HG03196 (cell line): ENCODE measurements around the gene FADS6.

ENCODE experiments used
- ATAC-seq: cut with Tn5 transposase; IDR thresholded peaks from one replicate; pipeline ENCODE4 v1.9.1; 2021; ENCODE audit not compliant: unreplicated experiment

Gene FADS6, protein sequence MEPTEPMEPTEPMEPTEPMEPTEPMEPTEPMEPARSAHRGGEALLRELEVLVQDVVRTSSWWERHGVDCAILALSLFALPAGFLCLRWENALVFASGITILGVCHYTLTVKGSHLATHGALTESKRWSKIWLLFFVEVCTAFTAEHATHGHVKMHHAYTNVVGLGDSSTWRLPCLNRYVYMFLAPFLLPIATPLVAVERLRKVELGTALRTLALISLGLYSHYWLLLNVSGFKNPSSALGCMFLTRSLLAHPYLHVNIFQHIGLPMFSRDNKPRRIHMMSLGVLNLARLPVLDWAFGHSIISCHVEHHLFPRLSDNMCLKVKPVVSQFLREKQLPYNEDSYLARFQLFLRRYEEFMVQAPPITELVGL

GRCh38 chr17:74892974-74893911 lies at the start of gene FADS6:
FADS6 (minus strand) TSS chr17:74893633; CDS start chr17:74893595, 38 bp downstream.
- ATAC-seq = no peak

DNA sequence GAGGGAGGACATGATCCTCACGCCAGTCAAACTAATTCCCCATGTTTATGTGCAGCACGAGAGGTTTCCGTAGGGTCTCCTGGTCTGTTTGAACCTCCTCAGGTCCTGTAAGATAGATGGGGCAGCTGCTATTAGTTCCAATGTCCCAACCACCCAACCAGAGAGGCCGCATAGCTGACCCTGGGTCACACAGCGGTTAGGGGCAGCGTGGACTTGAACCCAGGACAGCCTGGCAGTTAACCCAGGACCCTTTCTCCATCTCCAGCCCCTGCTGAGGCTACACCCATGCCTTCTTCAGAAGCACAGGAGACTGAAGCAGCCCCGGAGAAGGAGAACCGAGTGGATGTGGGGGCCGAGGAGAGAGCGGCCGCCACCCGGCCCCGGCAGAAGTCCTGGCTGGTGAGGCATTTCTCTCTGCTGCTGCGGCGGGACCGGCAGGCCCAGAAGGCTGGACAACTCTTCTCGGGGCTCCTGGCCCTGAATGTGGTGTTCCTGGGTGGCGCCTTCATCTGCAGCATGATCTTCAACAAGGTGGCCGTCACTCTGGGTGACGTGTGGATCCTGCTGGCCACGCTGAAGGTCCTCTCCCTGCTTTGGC lies 47.8 kb upstream of the FADS6 start:
- no peak for ATAC-seq

- no peak for ATAC-seq
These were observed 46.1 kb upstream of the FADS6 start for GRCh38 chr17:74939534-74939933.

DNA sequence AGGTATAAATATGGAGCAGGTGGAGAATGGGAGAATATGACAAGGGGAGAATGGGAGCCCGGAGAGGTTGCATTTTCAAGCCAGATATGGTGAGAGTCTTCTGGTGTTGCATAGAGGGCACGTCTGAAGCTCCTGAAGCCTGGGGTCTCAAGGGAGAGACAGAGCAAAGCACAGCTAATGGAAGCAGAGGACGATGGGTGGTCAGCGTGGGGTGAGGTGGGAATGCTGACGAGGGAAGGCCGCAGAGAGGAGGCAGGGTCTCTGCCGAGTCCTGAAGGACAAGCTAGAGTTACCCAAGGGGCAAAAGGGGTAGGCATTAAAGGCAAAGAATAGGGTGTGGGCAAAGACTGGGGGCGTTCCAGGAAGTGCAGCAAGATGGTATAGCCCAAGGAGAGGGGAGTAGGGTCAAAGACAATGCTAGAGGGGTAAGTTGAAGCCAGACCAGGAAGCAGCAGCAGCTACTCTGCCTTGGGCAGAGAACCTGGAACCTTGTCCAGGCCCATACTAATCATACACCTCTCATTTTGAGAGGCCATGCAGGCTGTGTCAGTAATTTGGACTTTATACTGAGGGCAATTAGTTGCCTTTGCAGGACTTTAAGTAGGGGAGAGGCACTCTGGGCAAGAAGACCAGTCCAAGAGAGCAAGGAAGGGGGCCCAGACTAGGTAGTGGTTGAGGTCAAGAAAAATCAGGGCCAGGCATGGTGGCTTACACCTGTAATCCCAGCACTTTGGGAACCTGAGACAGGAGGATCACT lies 44.9 kb upstream of the FADS6 start:
- no peak for ATAC-seq

- no peak for ATAC-seq
These were observed 43.9 kb upstream of the FADS6 start for GRCh38 chr17:74937064-74938051.

DNA sequence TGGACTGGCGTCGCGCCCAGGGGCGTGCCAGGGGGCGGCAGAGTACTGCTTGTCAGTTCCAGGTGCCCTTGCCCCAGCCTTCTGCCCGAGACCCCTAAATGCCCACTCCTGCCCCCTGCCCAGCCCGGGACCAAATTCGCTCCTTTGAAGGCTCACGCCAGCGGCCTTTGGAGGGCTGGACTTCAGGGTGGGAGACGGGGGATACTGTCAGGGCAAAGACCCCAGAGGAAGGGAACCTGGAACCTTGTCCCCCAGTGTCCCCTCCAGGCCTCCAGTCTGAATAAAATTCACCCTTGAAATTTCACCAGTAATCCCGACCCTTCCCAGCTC lies 43.0 kb upstream of the FADS6 start:
- ATAC-seq = no peak

DNA sequence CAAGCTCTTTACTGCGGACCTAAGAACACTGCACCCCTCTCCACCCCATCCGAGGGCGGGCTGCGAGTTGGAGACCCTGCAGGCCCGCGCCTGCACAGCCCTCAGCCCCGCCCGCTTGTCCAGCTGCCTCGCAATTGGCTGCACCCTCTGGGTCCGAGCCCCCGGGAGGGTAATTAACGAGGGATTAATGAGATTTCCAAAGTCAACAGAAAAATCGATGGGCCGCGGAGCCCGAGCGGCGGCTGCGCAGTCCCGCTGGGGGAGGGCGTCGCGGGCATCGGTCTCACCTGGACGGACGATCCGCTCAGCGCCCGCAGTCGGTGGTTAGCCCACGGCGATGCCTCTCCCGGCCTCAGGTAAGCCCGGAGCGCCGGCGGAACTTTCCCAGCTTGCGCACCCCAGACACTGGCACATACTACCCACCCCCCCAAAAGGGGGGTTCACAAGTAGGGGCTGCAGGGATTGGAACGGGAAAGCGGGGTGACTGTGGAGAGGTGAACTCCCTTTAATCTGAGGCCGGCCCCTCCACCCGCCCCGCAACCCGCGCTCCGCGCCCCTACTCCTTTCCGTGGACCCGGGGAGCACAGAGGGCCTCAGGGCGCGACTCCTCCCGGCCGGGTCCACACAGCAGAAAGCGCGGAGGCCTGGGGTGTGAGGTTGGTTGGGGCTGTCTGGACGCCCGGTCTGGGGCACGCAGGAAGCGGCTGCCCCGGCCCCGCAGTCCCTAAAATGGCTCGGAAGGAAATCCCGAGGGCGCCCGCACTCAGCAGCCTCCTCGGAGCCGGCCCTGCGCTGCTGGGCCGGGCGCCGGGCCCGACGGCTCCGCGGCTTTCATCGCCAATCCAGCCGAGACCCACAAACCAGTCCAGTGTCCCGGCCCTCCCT lies 42.4 kb upstream of the FADS6 start, which contains the start of gene OTOP3:
Gene OTOP3, plus strand, starts transcription at position 314 of the 885 bp plus-strand sequence. Its CDS starts 24 bp downstream, at position 338.
- ATAC-seq = no peak

DNA sequence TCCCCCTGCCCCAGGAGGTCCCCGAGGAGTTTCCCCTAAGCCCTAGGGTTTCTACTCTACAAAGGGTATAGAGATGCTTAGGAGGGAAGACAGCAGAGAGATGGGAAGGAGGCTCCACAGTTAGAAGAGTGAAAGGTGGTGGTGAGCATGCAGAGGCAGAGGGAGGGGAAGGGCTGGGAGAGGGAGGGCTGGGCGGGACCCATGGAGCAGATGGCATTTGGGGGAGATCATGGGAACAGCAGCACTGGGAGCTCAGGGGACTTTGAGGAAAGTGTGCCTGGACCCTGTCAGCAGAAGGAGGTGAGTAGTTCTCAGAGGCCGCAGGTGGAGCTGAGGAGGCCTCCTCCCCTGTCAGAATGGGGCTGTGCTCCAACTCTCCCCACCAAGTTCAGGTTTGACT lies 41.6 kb upstream of the FADS6 start:
- no peak for ATAC-seq

DNA sequence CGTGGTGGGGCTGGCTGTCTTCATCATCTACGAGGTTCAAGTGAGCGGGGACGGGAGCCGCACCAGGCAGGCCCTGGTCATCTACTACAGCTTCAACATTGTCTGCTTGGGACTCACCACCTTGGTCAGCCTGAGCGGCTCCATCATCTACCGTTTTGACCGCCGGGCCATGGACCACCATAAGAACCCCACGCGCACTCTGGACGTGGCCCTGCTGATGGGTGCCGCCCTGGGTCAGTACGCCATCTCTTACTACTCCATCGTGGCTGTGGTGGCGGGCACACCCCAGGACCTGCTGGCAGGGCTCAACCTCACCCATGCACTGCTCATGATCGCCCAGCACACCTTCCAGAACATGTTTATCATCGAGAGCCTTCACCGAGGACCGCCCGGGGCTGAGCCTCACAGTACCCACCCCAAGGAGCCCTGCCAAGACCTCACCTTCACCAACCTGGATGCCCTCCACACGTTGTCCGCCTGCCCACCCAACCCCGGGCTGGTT lies 37.2 kb upstream of the FADS6 start:
- no peak for ATAC-seq

DNA sequence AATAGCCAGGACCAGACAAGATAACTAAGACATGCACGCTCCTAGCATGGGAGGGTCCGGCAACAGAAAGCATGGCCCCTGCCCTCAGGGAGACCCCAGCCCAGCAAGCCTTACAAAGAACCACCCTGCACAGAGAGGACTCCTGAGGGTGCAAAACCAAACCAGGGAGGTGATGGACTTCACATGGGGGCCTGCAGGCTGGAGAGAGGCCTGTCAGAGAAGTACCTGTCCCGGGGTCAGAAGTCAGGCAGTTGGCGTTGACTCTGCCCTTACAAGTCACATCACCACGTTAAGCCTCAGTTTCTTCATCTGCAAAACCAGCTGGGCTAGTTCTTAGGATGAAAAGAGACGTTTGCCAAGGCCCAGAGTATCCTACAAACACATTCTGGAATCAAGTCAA lies 35.4 kb upstream of the FADS6 start:
- ATAC-seq = no peak

- no peak for ATAC-seq
These were observed 31.8 kb upstream of the FADS6 start for GRCh38 chr17:74925242-74925641.

DNA sequence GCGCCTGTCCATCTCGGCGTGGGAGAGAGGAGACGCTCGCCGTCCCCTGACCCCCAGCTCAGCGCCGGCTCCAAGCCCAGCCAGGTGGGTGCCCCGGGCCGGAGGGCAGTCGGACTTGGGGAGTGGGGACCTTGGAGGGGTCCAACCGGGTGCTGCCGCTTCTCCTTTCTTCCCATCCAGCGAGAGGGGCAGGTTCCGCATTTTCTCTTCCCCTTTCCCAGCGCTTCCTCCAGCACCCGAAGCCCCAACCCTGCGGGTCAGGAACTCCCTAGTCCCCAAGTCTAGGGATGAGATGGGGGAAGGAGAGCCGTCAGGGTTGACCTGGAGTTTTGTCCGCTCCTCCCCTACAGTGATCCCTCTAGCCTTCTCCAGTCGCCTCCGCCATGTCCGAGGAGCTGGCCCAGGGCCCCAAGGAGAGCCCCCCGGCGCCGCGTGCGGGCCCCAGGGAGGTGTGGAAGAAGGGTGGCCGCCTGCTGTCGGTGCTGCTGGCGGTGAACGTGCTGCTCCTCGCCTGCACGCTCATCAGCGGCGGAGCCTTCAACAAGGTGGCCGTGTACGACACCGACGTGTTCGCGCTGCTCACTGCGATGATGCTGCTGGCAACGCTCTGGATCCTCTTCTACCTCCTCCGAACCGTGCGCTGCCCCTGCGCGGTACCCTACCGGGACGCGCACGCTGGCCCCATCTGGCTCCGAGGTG lies 31.0 kb upstream of the FADS6 start, which contains the start of gene OTOP2:
Gene OTOP2, plus strand, starts transcription at position 24 of the 699 bp plus-strand sequence. Its CDS starts 360 bp downstream, at position 384.
- no peak for ATAC-seq

- ATAC-seq = no peak
These were observed 30.3 kb upstream of the FADS6 start for GRCh38 chr17:74923538-74924249.

DNA sequence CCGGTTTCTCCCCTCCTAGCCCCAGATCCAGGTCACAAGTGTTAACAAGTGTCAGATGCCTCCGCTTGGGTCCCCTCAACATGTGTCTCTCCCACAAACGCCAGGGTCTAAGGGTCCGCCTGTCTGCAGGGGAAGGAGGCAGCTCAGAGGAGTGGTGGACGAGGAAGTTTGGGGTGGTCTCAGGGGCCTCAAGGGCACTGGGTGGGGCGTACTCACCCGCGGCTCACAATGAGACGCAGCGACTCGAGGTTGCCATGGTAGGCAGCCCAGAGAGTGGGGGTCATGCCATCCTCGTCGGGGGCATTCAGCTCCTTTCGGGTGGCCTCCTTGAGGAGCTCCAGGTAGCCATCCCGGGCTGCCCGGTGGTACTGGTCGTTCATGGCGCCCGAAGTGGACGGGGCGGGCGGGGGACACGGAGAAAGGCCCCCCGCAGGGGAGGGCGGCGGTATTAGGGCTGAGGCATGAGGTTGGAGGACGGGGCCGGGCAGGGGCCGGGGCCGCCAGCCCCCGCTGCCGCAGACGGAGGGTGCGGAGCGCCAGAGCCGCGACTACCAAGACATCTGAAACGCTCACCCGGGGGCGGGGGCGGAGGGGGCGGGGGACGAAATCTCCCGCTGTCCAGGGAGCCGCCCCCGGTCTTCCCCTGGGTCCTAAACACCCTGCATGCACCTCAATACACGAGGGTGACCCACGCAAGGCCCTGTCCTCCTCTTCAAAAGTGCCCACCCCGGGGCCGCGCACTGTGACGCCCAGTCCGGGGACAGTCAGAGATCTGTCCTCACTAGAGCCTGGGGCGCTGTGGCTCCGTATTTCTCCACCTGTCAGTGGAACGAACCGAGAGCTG lies 29.5 kb upstream of the FADS6 start, which contains the start of gene USH1G:
Gene USH1G, minus strand, starts transcription at position 562 of the 844 bp plus-strand sequence. Its CDS starts 182 bp downstream, at position 380.
- no peak for ATAC-seq

DNA sequence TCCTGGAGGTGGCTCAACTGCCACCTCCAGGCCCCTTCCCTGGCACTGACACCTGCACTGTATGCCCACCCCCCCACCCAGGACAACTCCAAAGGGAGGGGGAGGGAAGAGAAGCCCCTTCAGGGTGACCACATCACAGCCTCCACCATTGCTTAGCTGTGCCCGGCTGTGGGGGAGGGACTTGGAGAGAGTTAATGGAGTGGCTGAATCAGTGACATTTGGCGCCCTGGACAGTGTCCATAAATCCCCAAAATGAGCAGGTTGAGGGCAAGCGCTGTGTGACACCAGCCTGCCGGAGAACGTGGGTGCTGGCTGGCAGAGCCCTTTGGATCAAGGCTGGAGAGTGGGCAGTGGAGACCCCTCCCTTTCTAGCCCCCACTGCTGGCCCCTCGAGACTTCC lies 28.7 kb upstream of the FADS6 start:
- ATAC-seq = no peak

DNA sequence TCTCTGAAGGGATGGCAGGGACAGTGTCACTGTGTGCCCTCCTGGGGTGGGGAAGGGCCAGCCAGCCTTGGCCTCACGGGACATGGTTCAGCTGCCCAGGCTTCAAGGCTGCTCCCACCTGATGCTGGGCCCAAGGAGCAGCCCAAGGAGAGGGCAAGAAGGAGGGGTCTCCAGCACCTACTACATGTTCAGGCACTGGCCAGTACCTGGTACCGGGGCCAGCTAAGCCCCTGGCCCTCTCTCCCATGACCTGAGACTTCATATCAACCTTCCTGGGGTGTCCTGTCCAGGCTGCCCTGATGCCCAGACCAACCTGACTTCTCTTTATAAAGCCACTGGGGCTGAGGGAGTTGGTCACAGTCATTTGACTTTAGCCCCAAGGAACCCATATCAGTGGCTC lies 28.3 kb upstream of the FADS6 start:
- no peak for ATAC-seq
